ACC112 (cell line): Measurements from ENCODE around the gene PROX1.
"Not testable (repeated sequence)": the region's sequence is repeated elsewhere in the genome, so short reads cannot be mapped to it uniquely, and the experiment has no call there.

Source experiments
- H2AFZ ChIP-seq: fragments of 200-600 bp; sonication (generic); one replicate; pipeline ENCODE4 v1.6.0; 2017; ENCODE audit warnings: antibody characterized with exemption, low read length; ENCODE audit not compliant: unreplicated experiment
- H3K27ac ChIP-seq: fragments of 200-600 bp; sonication (generic); 2 replicates; pipeline ENCODE4 v1.5.1; 2014; ENCODE audit warnings: low read depth, mild to moderate bottlenecking, antibody characterized with exemption, low read length, moderate library complexity
- H3K27me3 ChIP-seq: fragments of 200-600 bp; sonication (generic); 2 replicates; pipeline ENCODE4 v1.6.1; 2014; ENCODE audit warnings: mild to moderate bottlenecking, antibody characterized with exemption, low read length, moderate library complexity, mixed read lengths; ENCODE audit not compliant: insufficient read depth
- H3K36me3 ChIP-seq: fragments of 200-600 bp; sonication (generic); 2 replicates; pipeline ENCODE4 v1.6.1; 2016; ENCODE audit warnings: mild to moderate bottlenecking, antibody characterized with exemption, low read length, moderate library complexity, mixed read lengths; ENCODE audit not compliant: insufficient read depth
- H3K4me1 ChIP-seq: fragments of 200-600 bp; sonication (generic); one replicate; pipeline ENCODE4 v1.6.1; 2016; ENCODE audit warnings: low read length, mixed read lengths; ENCODE audit not compliant: insufficient read depth, unreplicated experiment, control insufficient read depth
- H3K4me3 ChIP-seq: fragments of 200-600 bp; sonication (generic); 2 replicates; pipeline ENCODE4 v1.5.1; 2014; ENCODE audit warnings: mild to moderate bottlenecking, low read depth, low read length
- H3K79me2 ChIP-seq: fragments of 200-600 bp; sonication (generic); one replicate; pipeline ENCODE4 v1.6.0; 2016; ENCODE audit warnings: low read length; ENCODE audit not compliant: control insufficient read depth, unreplicated experiment, insufficient read depth

Gene PROX1

GRCh38 chr1:214072426-214073157 lies 84.8 kb downstream of the PROX1 start:
- Histone ChIP-seq H3K27me3 (peaks cover 60% of the 10 kb centered on the region), H3K4me3 (no peak overlapping the region), H2AFZ (no peak overlapping the region), H3K27ac (no peak overlapping the region), H3K79me2 (no peaks in the 10 kb centered on the region), H3K4me1 (no peaks in the 10 kb centered on the region), H3K36me3 (no peaks in the 10 kb centered on the region)

GRCh38 chr1:214074477-214074876 lies 86.7 kb downstream of the PROX1 start:
- Histone ChIP-seq H2AFZ (no peak overlapping the region), H3K36me3 (no peaks in the 10 kb centered on the region), H3K4me3 (no peak overlapping the region), H3K27me3 (peaks cover 67% of the 10 kb centered on the region), H3K79me2 (no peaks in the 10 kb centered on the region), H3K27ac (no peak overlapping the region), H3K4me1 (no peaks in the 10 kb centered on the region)

- H2AFZ ChIP-seq: no peak overlapping the region
- peaks cover 71% of the 10 kb centered on the region for H3K27me3 ChIP-seq
- H3K4me1 ChIP-seq: no peaks in the 10 kb centered on the region
- H3K4me3 ChIP-seq: no peak overlapping the region
- H3K36me3 ChIP-seq: no peaks in the 10 kb centered on the region
- no peaks in the 10 kb centered on the region for H3K79me2 ChIP-seq
- no peak overlapping the region for H3K27ac ChIP-seq
Measured at GRCh38 chr1:214075305-214075998, 87.7 kb downstream of the PROX1 start.

- Histone ChIP-seq H3K4me3 (no peak overlapping the region), H2AFZ (no peak overlapping the region), H3K27ac (no peak overlapping the region), H3K27me3 (peaks cover 68% of the 10 kb centered on the region), H3K4me1 (no peaks in the 10 kb centered on the region), H3K36me3 (no peaks in the 10 kb centered on the region), H3K79me2 (no peaks in the 10 kb centered on the region)
Measured at GRCh38 chr1:214075999-214076707, 88.4 kb downstream of the PROX1 start.

- no peak overlapping the region for H3K4me3 ChIP-seq
- no peaks in the 10 kb centered on the region for H3K79me2 ChIP-seq
- H3K27ac ChIP-seq: no peak overlapping the region
- no peaks in the 10 kb centered on the region for H3K4me1 ChIP-seq
- H2AFZ ChIP-seq: no peak overlapping the region
- H3K36me3 ChIP-seq: no peaks in the 10 kb centered on the region
- H3K27me3 ChIP-seq: peaks cover 64% of the 10 kb centered on the region
Measured at GRCh38 chr1:214076708-214077065, 88.9 kb downstream of the PROX1 start.

GRCh38 chr1:214078950-214079349 lies 91.2 kb downstream of the PROX1 start:
- Histone ChIP-seq H2AFZ (no peak overlapping the region), H3K4me1 (no peaks in the 10 kb centered on the region), H3K27ac (no peak overlapping the region), H3K27me3 (peaks cover 50% of the 10 kb centered on the region), H3K4me3 (no peak overlapping the region), H3K79me2 (no peaks in the 10 kb centered on the region), H3K36me3 (no peaks in the 10 kb centered on the region)

GRCh38 chr1:214085325-214085724 lies 97.6 kb downstream of the PROX1 start:
- Histone ChIP-seq H2AFZ (no peak overlapping the region), H3K36me3 (no peaks in the 10 kb centered on the region), H3K27ac (no peak overlapping the region), H3K4me1 (no peaks in the 10 kb centered on the region), H3K79me2 (no peaks in the 10 kb centered on the region), H3K4me3 (no peak overlapping the region), H3K27me3 (no peaks in the 10 kb centered on the region; the same call in 1 of the 2 replicates)

- Histone ChIP-seq H3K4me1 (no peaks in the 10 kb centered on the region), H3K27me3 (peaks cover 5% of the 10 kb centered on the region), H3K4me3 (no peak overlapping the region), H3K27ac (no peak overlapping the region), H2AFZ (no peak overlapping the region), H3K79me2 (no peaks in the 10 kb centered on the region), H3K36me3 (no peaks in the 10 kb centered on the region)
Measured at GRCh38 chr1:214086945-214087344, 99.2 kb downstream of the PROX1 start.

- not testable (repeated sequence) for H3K27me3 ChIP-seq, H2AFZ ChIP-seq
Measured at GRCh38 chr1:214089003-214089402, 101.2 kb downstream of the PROX1 start.

More at GRCh38 chr1:214089003-214089402, 101.2 kb downstream of the PROX1 start:
- not testable (repeated sequence) for H3K4me3 ChIP-seq, H3K27ac ChIP-seq, H3K79me2 ChIP-seq, H3K4me1 ChIP-seq, H3K36me3 ChIP-seq
